Measurements from ENCODE around the gene SYNE1.

Gene SYNE1

DNA sequence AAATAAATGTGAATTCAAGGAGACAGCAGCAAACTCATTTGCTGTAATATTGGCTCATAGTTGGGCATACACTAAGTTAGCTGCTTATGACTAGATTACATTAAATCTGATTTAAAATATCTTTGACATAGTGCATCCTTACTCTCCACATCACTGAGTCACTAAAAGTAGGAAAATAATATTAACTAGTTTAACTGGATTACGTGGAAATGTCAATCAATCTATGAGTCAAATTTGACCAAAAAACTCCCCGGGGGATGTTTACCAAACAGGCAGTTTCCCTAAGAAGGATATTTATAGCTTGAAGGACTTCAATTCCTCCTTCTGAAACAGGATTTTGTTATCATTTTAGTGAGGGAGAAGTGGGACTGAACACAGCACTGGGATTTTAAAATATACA lies 463.2 kb downstream of the SYNE1 start:
- Histone ChIP-seq H3K9ac (ENCODE audit: low read length) (no peak overlapping the region), H3K36me3 (ENCODE audit: control insufficient read depth, insufficient read depth, low read length) (peaks cover 16% of the 10 kb centered on the region), H3K27ac (ENCODE audit: low read depth, low read length) (no peak overlapping the region), H3K4me1 (ENCODE audit: control insufficient read depth, insufficient read depth, low read length) (no peaks in the 10 kb centered on the region), H3K4me3 (ENCODE audit: low read length) (no peak overlapping the region), H3K27me3 (ENCODE audit: control insufficient read depth, insufficient read depth, low read length) (no peaks in the 10 kb centered on the region)

GRCh38 chr6:152173321-152173720 lies 463.8 kb downstream of the SYNE1 start:
- Histone ChIP-seq H3K27me3 (ENCODE audit: control insufficient read depth, insufficient read depth, low read length) (no peaks in the 10 kb centered on the region), H3K4me1 (ENCODE audit: control insufficient read depth, insufficient read depth, low read length) (no peaks in the 10 kb centered on the region), H3K9ac (ENCODE audit: low read length) (no peak overlapping the region), H3K36me3 (ENCODE audit: control insufficient read depth, insufficient read depth, low read length) (peaks cover 16% of the 10 kb centered on the region), H3K27ac (ENCODE audit: low read depth, low read length) (no peak overlapping the region), H3K4me3 (ENCODE audit: low read length) (no peak overlapping the region)

DNA sequence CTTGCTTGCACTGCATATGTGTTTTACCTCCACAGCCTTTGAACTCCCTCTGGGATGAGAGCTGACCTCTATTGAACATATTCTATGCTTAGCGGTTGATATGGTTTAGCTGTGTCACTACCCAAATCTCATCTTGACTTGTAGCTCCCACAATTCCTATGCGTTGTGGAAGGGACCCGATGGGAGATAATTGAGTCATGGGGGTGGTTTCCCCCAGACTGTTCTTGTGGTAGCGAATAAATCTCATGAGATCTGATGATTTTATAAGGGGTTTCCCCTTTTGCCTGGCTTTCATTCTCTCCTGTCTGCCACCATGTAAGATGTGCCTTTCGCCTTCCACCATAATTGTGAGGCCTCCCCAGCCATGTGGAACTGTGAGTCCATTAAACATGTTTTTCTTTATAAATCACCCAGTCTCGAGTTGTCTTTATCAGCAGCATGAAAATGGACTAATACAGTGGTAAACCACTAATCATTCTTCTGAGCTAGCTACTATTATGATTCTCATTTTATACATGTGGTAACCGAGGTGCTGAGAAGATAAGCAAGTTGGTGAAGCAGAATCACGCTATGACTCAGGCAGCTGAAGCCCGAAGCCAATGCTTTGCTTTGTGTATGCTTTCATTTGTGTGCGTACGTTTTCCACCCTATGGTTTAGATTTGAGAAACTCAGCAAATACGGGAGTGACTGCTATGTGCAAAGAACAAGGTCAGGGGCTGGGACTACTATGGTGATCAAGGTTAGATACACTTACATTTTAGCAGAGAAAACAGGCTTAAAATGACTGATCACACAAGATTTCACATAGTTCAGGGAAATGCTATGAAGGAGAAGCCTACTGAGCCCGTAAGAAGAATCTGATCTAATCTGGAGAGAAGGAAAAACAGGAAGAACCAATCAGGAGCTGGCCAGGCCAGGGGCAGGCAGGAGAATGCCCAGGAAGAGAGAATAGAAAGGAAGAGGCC lies 466.2 kb downstream of the SYNE1 start:
- Histone ChIP-seq H3K27me3 (ENCODE audit: control insufficient read depth, insufficient read depth, low read length) (no peaks in the 10 kb centered on the region), H3K9ac (ENCODE audit: low read length) (no peak overlapping the region), H3K36me3 (ENCODE audit: control insufficient read depth, insufficient read depth, low read length) (peaks cover 17% of the 10 kb centered on the region), H3K4me1 (ENCODE audit: control insufficient read depth, insufficient read depth, low read length) (no peaks in the 10 kb centered on the region), H3K4me3 (ENCODE audit: low read length) (no peak overlapping the region), H3K27ac (ENCODE audit: low read depth, low read length) (no peak overlapping the region)

- Histone ChIP-seq H3K4me1 (ENCODE audit: control insufficient read depth, insufficient read depth, low read length) (no peaks in the 10 kb centered on the region), H3K36me3 (ENCODE audit: control insufficient read depth, insufficient read depth, low read length) (peaks cover 16% of the 10 kb centered on the region), H3K27me3 (ENCODE audit: control insufficient read depth, insufficient read depth, low read length) (no peaks in the 10 kb centered on the region), H3K9ac (ENCODE audit: low read length) (no peak overlapping the region), H3K27ac (ENCODE audit: low read depth, low read length) (no peak overlapping the region), H3K4me3 (ENCODE audit: low read length) (no peak overlapping the region)
Observed at GRCh38 chr6:152170313-152170701, 466.9 kb downstream of the SYNE1 start.

- no peak overlapping the region for H3K4me3 ChIP-seq (ENCODE audit: low read length)
- H3K9ac ChIP-seq (ENCODE audit: low read length), result no peak overlapping the region
- H3K36me3 ChIP-seq (ENCODE audit: control insufficient read depth, insufficient read depth, low read length), result peaks cover 9% of the 10 kb centered on the region
- H3K27ac ChIP-seq (ENCODE audit: low read depth, low read length), result no peak overlapping the region
- H3K27me3 ChIP-seq (ENCODE audit: control insufficient read depth, insufficient read depth, low read length), result no peaks in the 10 kb centered on the region
- no peaks in the 10 kb centered on the region for H3K4me1 ChIP-seq (ENCODE audit: control insufficient read depth, insufficient read depth, low read length)
Observed at GRCh38 chr6:152167641-152168603, 469.2 kb downstream of the SYNE1 start.

DNA sequence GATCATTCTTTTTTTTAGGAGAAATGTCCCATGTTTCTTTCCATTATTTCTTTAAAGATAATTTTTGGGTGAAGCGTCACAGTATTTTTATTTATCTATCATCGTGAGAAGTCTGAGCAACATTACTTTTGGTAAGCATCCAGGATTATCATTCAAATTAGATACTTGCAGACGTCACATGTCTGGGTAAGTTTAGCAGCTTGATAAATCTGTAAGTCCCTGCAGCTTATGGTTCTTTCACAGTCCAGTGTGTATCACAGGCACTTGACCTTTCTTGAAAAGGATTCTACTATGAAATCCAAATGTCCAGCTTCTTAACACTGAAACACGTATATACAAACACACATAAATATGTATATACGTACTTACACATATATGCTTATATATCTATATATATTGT lies 470.3 kb downstream of the SYNE1 start:
- peaks cover 6% of the 10 kb centered on the region for H3K36me3 ChIP-seq (ENCODE audit: control insufficient read depth, insufficient read depth, low read length)
- H3K4me3 ChIP-seq (ENCODE audit: low read length), result no peak overlapping the region
- no peak overlapping the region for H3K9ac ChIP-seq (ENCODE audit: low read length)

GRCh38 chr6:152166497-152166896 lies 470.7 kb downstream of the SYNE1 start:
- H3K4me3 ChIP-seq (ENCODE audit: low read length), result no peak overlapping the region
- no peaks in the 10 kb centered on the region for H3K27me3 ChIP-seq (ENCODE audit: control insufficient read depth, insufficient read depth, low read length)
- no peak overlapping the region for H3K27ac ChIP-seq (ENCODE audit: low read depth, low read length)
- H3K4me1 ChIP-seq (ENCODE audit: control insufficient read depth, insufficient read depth, low read length), result no peaks in the 10 kb centered on the region
- peaks cover 6% of the 10 kb centered on the region for H3K36me3 ChIP-seq (ENCODE audit: control insufficient read depth, insufficient read depth, low read length)
- H3K9ac ChIP-seq (ENCODE audit: low read length), result no peak overlapping the region

More for the DNA sequence above, 470.3 kb downstream of the SYNE1 start:
- H3K4me1 ChIP-seq (ENCODE audit: control insufficient read depth, insufficient read depth, low read length), result no peaks in the 10 kb centered on the region
- H3K27ac ChIP-seq (ENCODE audit: low read depth, low read length), result no peak overlapping the region
- H3K27me3 ChIP-seq (ENCODE audit: control insufficient read depth, insufficient read depth, low read length), result no peaks in the 10 kb centered on the region

GRCh38 chr6:152164957-152165356 lies 472.2 kb downstream of the SYNE1 start:
- Histone ChIP-seq H3K4me1 (ENCODE audit: control insufficient read depth, insufficient read depth, low read length) (no peaks in the 10 kb centered on the region), H3K9ac (ENCODE audit: low read length) (no peak overlapping the region), H3K27me3 (ENCODE audit: control insufficient read depth, insufficient read depth, low read length) (no peaks in the 10 kb centered on the region), H3K4me3 (ENCODE audit: low read length) (no peak overlapping the region), H3K36me3 (ENCODE audit: control insufficient read depth, insufficient read depth, low read length) (peaks cover 6% of the 10 kb centered on the region), H3K27ac (ENCODE audit: low read depth, low read length) (no peak overlapping the region)

DNA sequence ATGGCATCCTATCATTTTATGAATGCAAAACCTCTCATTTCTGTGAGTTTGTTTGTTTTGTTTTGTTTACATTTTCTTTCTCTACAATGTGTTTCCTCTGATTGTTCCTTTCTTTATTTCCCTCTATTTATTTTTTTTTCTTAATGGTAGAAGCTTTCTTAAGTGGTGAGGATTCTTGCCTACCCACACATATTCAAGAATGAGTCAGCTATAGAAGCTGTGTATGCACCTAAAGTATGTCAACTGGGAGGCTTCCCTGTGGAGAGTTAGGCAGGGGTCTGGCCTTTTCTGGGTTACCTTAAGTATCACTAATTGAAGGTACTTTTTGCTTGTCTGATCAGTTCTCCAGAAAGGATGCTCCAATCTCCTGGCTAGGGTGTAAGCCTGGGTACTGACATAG lies 475.7 kb downstream of the SYNE1 start:
- no peak overlapping the region for H3K27ac ChIP-seq (ENCODE audit: low read depth, low read length)

GRCh38 chr6:152160346-152160745 lies 476.8 kb downstream of the SYNE1 start:
- Histone ChIP-seq H3K36me3 (ENCODE audit: control insufficient read depth, insufficient read depth, low read length) (peaks cover 6% of the 10 kb centered on the region), H3K9ac (ENCODE audit: low read length) (no peak overlapping the region), H3K4me3 (ENCODE audit: low read length) (no peak overlapping the region), H3K4me1 (ENCODE audit: control insufficient read depth, insufficient read depth, low read length) (no peaks in the 10 kb centered on the region), H3K27ac (ENCODE audit: low read depth, low read length) (no peak overlapping the region), H3K27me3 (ENCODE audit: control insufficient read depth, insufficient read depth, low read length) (no peaks in the 10 kb centered on the region)

More for the DNA sequence above, 475.7 kb downstream of the SYNE1 start:
- Histone ChIP-seq H3K9ac (ENCODE audit: low read length) (no peak overlapping the region), H3K4me3 (ENCODE audit: low read length) (no peak overlapping the region), H3K4me1 (ENCODE audit: control insufficient read depth, insufficient read depth, low read length) (no peaks in the 10 kb centered on the region), H3K36me3 (ENCODE audit: control insufficient read depth, insufficient read depth, low read length) (peaks cover 2% of the 10 kb centered on the region), H3K27me3 (ENCODE audit: control insufficient read depth, insufficient read depth, low read length) (no peaks in the 10 kb centered on the region)

DNA sequence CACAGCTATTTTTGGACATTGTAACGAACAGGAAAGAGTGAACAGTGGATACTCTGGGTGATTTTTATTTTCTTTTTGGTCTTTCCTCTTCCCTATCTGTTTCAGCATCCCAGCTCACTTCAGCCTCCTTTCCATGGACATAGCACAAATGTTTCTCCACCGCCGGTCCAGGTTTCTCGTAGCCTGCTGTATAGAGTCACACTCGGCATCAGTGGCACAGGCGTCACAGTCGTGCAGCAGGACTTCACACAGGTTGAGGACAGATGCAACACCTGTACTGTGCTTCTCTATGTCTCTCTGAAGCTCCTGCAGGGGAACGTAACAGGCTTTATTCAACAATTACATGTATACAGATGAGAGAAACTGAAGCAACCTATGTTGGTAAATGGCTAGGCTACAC lies 481.4 kb downstream of the SYNE1 start:
- no peaks in the 10 kb centered on the region for H3K27me3 ChIP-seq (ENCODE audit: control insufficient read depth, insufficient read depth, low read length)
- H3K9ac ChIP-seq (ENCODE audit: low read length), result no peak overlapping the region
- no peaks in the 10 kb centered on the region for H3K4me1 ChIP-seq (ENCODE audit: control insufficient read depth, insufficient read depth, low read length)
- H3K36me3 ChIP-seq (ENCODE audit: control insufficient read depth, insufficient read depth, low read length), result peaks cover 17% of the 10 kb centered on the region
- no peak overlapping the region for H3K27ac ChIP-seq (ENCODE audit: low read depth, low read length)
- no peak overlapping the region for H3K4me3 ChIP-seq (ENCODE audit: low read length)

DNA sequence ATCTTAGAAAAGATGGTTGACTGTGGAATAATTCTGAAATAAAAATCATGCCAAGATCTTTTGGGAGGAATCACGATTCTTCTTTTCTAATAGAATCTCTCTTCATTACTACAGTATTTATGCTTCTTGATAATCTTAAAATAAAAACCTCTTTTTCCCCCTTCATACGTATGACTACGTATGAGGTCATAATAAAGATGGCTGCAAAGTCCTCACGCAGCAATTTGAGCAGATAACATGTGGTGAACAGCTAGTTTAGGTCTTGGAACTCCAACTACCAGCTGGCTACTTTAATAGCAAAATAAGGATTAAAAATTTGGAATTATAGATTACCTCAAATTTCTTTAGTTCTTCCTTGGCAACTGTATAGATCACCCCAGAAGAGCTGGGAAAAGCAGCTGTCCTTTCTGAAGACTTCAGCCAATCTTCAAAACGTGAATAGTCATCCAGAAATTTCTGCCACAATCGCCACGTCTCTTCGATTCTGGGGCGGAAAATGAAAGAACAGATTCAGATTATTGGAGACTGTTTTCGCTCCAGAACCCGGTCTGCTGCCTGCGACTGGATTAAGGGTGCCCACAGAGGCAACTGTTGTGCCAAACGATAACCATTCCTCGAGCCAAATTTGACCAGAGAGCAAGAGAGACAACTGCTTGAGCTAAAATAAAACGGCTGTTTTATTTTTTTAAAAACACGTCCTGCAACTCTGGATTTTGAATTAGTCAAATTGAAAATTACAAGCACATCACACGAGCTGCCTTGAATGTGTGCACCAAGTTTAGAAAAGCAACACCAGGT lies 482.4 kb downstream of the SYNE1 start:
- peaks cover 20% of the 10 kb centered on the region for H3K36me3 ChIP-seq (ENCODE audit: control insufficient read depth, insufficient read depth, low read length)
- no peak overlapping the region for H3K4me3 ChIP-seq (ENCODE audit: low read length)
- no peaks in the 10 kb centered on the region for H3K4me1 ChIP-seq (ENCODE audit: control insufficient read depth, insufficient read depth, low read length)
- H3K27me3 ChIP-seq (ENCODE audit: control insufficient read depth, insufficient read depth, low read length), result no peaks in the 10 kb centered on the region
- no peak overlapping the region for H3K27ac ChIP-seq (ENCODE audit: low read depth, low read length)
- H3K9ac ChIP-seq (ENCODE audit: low read length), result no peak overlapping the region
